ENCODE data around the gene ITM2B. TPM values are rescaled to one million over a fixed set of nuclear protein-coding genes. Genes with fewer than 3 reads are reported as not detected.

The ITM2B gene
- total RNA-seq, 1 experiment from 2014 or later: 178 TPM

- TF ChIP-seq IRF1 (CRISPR knock-in tag; IDR thresholded peaks at IDR 0.05) (no peak), MYBL2 (CRISPR knock-in tag; IDR thresholded peaks at IDR 0.05) (no peak), E2F5 (CRISPR knock-in tag; IDR thresholded peaks at IDR 0.05) (no peak)
Measured at GRCh38 chr13:48186722-48187121, 46.3 kb upstream of the ITM2B start (continued).

DNA sequence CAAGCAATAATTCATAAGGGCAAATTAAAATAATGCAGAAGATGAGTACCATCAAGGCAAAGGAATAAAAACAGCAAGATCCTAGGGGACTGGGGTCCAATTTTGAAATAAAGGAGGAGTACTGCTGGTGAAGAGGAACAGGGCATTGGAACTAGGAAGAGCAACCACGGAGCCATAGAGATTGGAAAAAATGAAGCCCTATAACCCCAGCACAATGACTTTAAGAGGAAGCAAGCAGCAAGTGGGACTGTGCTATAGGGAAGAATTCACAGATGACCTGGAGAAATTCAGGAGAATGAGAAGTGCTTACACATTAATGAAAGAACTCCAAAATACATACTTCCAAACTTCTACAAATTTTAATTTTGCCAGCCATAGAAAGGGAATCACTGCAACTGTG, 44.9 kb upstream of the ITM2B start:
- no peak overlapping the region for H3K27ac Mint-ChIP-seq

More for the DNA sequence above, 44.9 kb upstream of the ITM2B start:
- ChIA-PET CTCF (no interaction called here), POLR2A (no interaction called here)
- no peak for ATAC-seq
- H3K4me3 Mint-ChIP-seq: no peak overlapping the region
- peaks cover 16% of the 10 kb centered on the region for H3K4me1 Mint-ChIP-seq
- H3K9me3 Mint-ChIP-seq: no peaks in the 10 kb centered on the region
- TF ChIP-seq, protein P1, sequence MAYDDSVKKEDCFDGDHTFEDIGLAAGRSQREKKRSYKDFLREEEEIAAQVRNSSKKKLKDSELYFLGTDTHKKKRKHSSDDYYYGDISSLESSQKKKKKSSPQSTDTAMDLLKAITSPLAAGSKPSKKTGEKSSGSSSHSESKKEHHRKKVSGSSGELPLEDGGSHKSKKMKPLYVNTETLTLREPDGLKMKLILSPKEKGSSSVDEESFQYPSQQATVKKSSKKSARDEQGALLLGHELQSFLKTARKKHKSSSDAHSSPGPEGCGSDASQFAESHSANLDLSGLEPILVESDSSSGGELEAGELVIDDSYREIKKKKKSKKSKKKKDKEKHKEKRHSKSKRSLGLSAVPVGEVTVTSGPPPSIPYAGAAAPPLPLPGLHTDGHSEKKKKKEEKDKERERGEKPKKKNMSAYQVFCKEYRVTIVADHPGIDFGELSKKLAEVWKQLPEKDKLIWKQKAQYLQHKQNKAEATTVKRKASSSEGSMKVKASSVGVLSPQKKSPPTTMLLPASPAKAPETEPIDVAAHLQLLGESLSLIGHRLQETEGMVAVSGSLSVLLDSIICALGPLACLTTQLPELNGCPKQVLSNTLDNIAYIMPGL (CRISPR knock-in tag; IDR thresholded peaks at IDR 0.05): no peak
- TF ChIP-seq, protein P2, sequence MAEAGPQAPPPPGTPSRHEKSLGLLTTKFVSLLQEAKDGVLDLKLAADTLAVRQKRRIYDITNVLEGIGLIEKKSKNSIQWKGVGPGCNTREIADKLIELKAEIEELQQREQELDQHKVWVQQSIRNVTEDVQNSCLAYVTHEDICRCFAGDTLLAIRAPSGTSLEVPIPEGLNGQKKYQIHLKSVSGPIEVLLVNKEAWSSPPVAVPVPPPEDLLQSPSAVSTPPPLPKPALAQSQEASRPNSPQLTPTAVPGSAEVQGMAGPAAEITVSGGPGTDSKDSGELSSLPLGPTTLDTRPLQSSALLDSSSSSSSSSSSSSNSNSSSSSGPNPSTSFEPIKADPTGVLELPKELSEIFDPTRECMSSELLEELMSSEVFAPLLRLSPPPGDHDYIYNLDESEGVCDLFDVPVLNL (CRISPR knock-in tag; IDR thresholded peaks at IDR 0.05; ENCODE audit: borderline replicate concordance, low read depth): no peak
- TF ChIP-seq GRHL2 (CRISPR knock-in tag; IDR thresholded peaks at IDR 0.05; ENCODE audit: insufficient replicate concordance, severe bottlenecking) (no peak), SOX15 (CRISPR knock-in tag; IDR thresholded peaks at IDR 0.05) (no peak), E2F1 (CRISPR knock-in tag; IDR thresholded peaks at IDR 0.05) (no peak), MXD4 (CRISPR knock-in tag; IDR thresholded peaks at IDR 0.05; ENCODE audit: borderline replicate concordance) (no peak), ZNF416 (CRISPR knock-in tag; IDR thresholded peaks at IDR 0.05) (no peak), NR2C2 (CRISPR knock-in tag; IDR thresholded peaks at IDR 0.05) (no peak), AFF4 (CRISPR knock-in tag; IDR thresholded peaks at IDR 0.05; ENCODE audit: borderline replicate concordance) (no peak), ZNF425 (CRISPR knock-in tag; conservative IDR thresholded peaks at IDR 0.05) (no peak), ATF1 (CRISPR knock-in tag; IDR thresholded peaks at IDR 0.05) (no peak), NR1H2 (CRISPR knock-in tag; IDR thresholded peaks at IDR 0.05) (no peak), MYBL2 (CRISPR knock-in tag; IDR thresholded peaks at IDR 0.05) (no peak), JAZF1 (CRISPR knock-in tag; IDR thresholded peaks at IDR 0.05) (no peak), ELF4 (CRISPR knock-in tag; IDR thresholded peaks at IDR 0.05; ENCODE audit: low read depth) (no peak)
- TF ChIP-seq, protein P3, sequence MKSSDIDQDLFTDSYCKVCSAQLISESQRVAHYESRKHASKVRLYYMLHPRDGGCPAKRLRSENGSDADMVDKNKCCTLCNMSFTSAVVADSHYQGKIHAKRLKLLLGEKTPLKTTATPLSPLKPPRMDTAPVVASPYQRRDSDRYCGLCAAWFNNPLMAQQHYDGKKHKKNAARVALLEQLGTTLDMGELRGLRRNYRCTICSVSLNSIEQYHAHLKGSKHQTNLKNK (CRISPR knock-in tag; IDR thresholded peaks at IDR 0.05): no peak
- TF ChIP-seq, protein P4, sequence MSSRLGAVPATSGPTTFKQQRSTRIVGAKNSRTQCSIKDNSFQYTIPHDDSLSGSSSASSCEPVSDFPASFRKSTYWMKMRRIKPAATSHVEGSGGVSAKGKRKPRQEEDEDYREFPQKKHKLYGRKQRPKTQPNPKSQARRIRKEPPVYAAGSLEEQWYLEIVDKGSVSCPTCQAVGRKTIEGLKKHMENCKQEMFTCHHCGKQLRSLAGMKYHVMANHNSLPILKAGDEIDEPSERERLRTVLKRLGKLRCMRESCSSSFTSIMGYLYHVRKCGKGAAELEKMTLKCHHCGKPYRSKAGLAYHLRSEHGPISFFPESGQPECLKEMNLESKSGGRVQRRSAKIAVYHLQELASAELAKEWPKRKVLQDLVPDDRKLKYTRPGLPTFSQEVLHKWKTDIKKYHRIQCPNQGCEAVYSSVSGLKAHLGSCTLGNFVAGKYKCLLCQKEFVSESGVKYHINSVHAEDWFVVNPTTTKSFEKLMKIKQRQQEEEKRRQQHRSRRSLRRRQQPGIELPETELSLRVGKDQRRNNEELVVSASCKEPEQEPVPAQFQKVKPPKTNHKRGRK (CRISPR knock-in tag; IDR thresholded peaks at IDR 0.05; ENCODE audit: borderline replicate concordance): no peak
- TF ChIP-seq, protein P5, sequence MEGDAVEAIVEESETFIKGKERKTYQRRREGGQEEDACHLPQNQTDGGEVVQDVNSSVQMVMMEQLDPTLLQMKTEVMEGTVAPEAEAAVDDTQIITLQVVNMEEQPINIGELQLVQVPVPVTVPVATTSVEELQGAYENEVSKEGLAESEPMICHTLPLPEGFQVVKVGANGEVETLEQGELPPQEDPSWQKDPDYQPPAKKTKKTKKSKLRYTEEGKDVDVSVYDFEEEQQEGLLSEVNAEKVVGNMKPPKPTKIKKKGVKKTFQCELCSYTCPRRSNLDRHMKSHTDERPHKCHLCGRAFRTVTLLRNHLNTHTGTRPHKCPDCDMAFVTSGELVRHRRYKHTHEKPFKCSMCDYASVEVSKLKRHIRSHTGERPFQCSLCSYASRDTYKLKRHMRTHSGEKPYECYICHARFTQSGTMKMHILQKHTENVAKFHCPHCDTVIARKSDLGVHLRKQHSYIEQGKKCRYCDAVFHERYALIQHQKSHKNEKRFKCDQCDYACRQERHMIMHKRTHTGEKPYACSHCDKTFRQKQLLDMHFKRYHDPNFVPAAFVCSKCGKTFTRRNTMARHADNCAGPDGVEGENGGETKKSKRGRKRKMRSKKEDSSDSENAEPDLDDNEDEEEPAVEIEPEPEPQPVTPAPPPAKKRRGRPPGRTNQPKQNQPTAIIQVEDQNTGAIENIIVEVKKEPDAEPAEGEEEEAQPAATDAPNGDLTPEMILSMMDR (IDR thresholded peaks at IDR 0.05): no peak
- no peak for DNase-seq (ENCODE audit: low spot score)
- no peaks in the 10 kb centered on the region for H3K27me3 Mint-ChIP-seq (ENCODE audit: low read depth)
- H3K36me3 Mint-ChIP-seq: no peaks in the 10 kb centered on the region
